OCI-LY3 (cell line): ENCODE results near the gene ZNF25.

Source experiments
- H2AFZ ChIP-seq: fragments of 200-600, 300-600 bp; shearing (Covaris generic); 2 replicates; pipeline ENCODE4 v1.6.0; 2014; ENCODE audit warnings: antibody characterized with exemption, low read depth, low read length
- H3K27ac ChIP-seq: fragments of 200-600, 300-600 bp; sonication (generic); 2 replicates; pipeline ENCODE4 v1.5.1; 2014; ENCODE audit warnings: mild to moderate bottlenecking, low read length, moderate library complexity, mixed read lengths
- H3K27me3 ChIP-seq: fragments of 200-600, 300-600 bp; sonication (generic); 2 replicates; pipeline ENCODE4 v1.6.1; 2014; ENCODE audit warnings: low read depth, low read length, mixed read lengths
- H3K36me3 ChIP-seq: fragments of 200-600, 300-600 bp; sonication (generic); replicated peaks from 2 replicates; pipeline ENCODE3; 2014; ENCODE audit warnings: low read depth, low read length, mixed read lengths
- H3K4me1 ChIP-seq: fragments of 300-600, 200-600 bp; sonication (generic); 2 replicates; pipeline ENCODE4 v1.6.1; 2014; ENCODE audit warnings: low read length, mixed read lengths
- H3K4me2 ChIP-seq: fragments of 200-600, 300-600 bp; sonication (generic); 2 replicates; pipeline ENCODE4 v1.6.1; 2014; ENCODE audit warnings: low read length, mixed read lengths
- H3K4me3 ChIP-seq: fragments of 300-600, 200-600 bp; sonication (generic); 2 replicates; pipeline ENCODE4 v1.5.1; 2014; ENCODE audit warnings: antibody characterized with exemption, mild to moderate bottlenecking, low read length, moderate library complexity
- H3K79me2 ChIP-seq: fragments of 300-600, 200-600 bp; shearing (Covaris generic); 2 replicates; pipeline ENCODE4 v1.6.1; 2014; ENCODE audit warnings: mild to moderate bottlenecking, low read length, mixed read lengths
- H3K9ac ChIP-seq: fragments of 300-600, 200-600 bp; shearing (Covaris generic); 2 replicates; pipeline ENCODE4 v1.6.0; 2014; ENCODE audit warnings: mild to moderate bottlenecking, low read length, moderate library complexity
- H3K9me3 ChIP-seq: fragments of 200-600, 300-600 bp; shearing (Covaris generic); 2 replicates; pipeline ENCODE4 v1.6.1; 2014; ENCODE audit warnings: low read length, mixed read lengths; ENCODE audit not compliant: insufficient read depth
- H4K20me1 ChIP-seq: fragments of 200-600, 300-600 bp; sonication (generic); 2 replicates; pipeline ENCODE4 v1.6.1; 2016; ENCODE audit warnings: low read length, mixed read lengths; ENCODE audit not compliant: insufficient read depth
- EZH2phosphoT487 ChIP-seq: fragments of 200-600 bp; shearing (Covaris generic); IDR thresholded peaks from 2 replicates; pipeline ENCODE4 v1.6.1; 2018; ENCODE audit warnings: antibody characterized with exemption, mixed run types, low read depth
- TF ChIP-seq, protein P1 (sequence below): fragments of 200-600, 300-600 bp; sonication (generic); IDR thresholded peaks from 2 replicates; pipeline ENCODE4 v1.5.1; 2014; ENCODE audit warnings: antibody characterized with exemption, low read length, low read depth

ZNF25 gene

DNA sequence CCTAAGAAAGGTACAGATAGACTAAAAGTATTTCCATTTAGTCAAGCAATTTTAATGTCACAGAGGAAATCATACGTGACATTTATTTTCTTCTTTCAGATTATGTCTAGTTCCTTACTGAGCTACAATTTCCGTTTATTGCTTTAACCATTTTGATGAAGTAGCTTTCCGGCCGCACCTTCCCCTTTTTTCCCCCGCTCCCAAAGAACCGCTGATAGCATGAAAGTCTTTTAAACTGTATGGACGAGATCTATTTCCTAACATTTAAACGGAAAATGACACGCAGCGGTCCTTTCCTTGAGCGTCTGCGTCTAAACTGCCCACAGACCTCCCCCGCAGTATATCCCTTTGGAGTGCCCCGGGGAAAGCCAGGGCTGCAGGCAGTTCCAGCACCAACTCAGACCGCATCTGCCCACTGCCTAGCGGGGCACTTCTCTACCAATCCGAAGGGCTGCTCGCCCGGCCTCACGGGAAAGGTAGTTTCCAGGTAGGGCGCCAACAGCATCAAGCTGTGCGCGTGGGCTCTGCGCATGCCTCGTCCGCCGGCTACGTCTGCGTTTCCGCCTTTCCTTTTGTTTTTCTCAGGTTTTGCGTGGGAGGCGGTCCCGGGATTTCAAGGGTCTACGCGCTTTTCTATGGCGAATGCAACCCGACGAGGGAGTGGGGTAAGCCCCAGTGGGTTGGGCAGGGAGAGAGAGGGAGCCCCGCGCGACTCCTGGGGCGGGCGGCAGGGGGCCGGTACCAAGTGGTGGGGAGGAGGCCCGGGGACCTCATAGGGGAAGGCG, 33.9 kb upstream of the ZNF25 start, which contains the start of gene ZNF33A:
ZNF33A (plus strand) TSS at position 557 of the 785 bp plus-strand sequence. CDS start 1,667 bp downstream, outside the sequence.
- Histone ChIP-seq H4K20me1 (no peaks in the 10 kb centered on the region), H3K4me3 (peak within 1 kb of the TSS; percentile 85), H3K79me2 (peaks cover 27% of the 10 kb centered on the region), H2AFZ (peak within 1 kb of the TSS; percentile 81; the same call in 1 of the 2 replicates), H3K9me3 (no peaks in the 10 kb centered on the region), H3K4me2 (peak within 1 kb of the TSS; percentile 78), H3K27ac (peak within 1 kb of the TSS; percentile 94), H3K36me3 (peaks cover 4% of the 10 kb centered on the region), H3K9ac (peak within 1 kb of the TSS; percentile 86), H3K4me1 (peaks cover 6% of the 10 kb centered on the region), H3K27me3 (no peaks in the 10 kb centered on the region)
- TF ChIP-seq EZH2phosphoT487, result no peak
- TF ChIP-seq, protein P1, sequence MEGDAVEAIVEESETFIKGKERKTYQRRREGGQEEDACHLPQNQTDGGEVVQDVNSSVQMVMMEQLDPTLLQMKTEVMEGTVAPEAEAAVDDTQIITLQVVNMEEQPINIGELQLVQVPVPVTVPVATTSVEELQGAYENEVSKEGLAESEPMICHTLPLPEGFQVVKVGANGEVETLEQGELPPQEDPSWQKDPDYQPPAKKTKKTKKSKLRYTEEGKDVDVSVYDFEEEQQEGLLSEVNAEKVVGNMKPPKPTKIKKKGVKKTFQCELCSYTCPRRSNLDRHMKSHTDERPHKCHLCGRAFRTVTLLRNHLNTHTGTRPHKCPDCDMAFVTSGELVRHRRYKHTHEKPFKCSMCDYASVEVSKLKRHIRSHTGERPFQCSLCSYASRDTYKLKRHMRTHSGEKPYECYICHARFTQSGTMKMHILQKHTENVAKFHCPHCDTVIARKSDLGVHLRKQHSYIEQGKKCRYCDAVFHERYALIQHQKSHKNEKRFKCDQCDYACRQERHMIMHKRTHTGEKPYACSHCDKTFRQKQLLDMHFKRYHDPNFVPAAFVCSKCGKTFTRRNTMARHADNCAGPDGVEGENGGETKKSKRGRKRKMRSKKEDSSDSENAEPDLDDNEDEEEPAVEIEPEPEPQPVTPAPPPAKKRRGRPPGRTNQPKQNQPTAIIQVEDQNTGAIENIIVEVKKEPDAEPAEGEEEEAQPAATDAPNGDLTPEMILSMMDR, result no peak

DNA sequence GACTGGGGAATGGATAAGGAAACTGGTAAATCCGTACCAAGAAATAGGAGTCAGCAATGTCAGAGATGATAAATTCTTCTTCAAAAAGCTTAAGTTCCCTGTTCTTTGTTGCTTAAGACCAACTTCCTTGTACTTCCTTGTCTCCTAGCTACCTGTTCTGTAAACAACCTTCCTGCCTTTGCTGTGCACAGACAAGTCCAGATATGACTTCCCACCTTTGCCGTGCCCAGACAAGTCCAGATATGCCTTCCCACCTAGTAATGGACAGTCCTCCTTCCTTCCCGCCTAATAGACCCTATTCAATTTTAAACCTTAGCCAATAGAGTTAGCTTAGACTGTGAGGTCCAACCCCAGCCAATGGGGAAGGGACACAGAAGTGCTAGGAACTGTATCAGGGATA, 31.5 kb upstream of the ZNF25 start:
- H3K79me2 ChIP-seq, result peaks cover 19% of the 10 kb centered on the region
- H3K36me3 ChIP-seq, result no peaks in the 10 kb centered on the region
- H2AFZ ChIP-seq, result no peak overlapping the region
- H4K20me1 ChIP-seq, result no peaks in the 10 kb centered on the region
- TF ChIP-seq, protein P1, result no peak
- TF ChIP-seq EZH2phosphoT487, result no peak
- no peak overlapping the region for H3K4me2 ChIP-seq
- H3K9me3 ChIP-seq, result no peaks in the 10 kb centered on the region
- no peaks in the 10 kb centered on the region for H3K27me3 ChIP-seq
- no peak overlapping the region for H3K9ac ChIP-seq
- H3K4me3 ChIP-seq, result no peak overlapping the region
- no peak overlapping the region for H3K27ac ChIP-seq
- peaks cover 6% of the 10 kb centered on the region for H3K4me1 ChIP-seq

DNA sequence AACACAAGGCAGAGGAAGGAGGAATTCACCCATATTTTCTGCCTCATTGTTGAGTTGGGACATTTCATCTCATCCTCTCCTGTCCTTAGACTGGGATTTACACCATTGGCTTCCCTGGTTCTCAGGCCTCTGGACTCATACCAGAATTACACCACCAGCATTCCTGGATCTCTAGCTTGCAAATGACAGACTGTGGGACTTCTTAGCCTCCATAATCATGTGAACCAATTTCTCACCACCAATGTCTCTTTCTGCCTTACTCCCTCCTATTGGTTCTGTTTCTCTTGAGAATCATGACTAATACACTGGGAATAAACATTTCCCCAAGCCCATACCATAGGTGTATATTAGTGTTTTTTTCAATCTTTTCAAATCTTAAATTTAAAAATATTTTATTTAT, 31.1 kb upstream of the ZNF25 start:
- Histone ChIP-seq H4K20me1 (no peaks in the 10 kb centered on the region), H3K27ac (no peak overlapping the region), H3K27me3 (no peaks in the 10 kb centered on the region), H3K4me2 (no peak overlapping the region), H3K9me3 (no peaks in the 10 kb centered on the region), H3K4me1 (peaks cover 6% of the 10 kb centered on the region), H3K36me3 (no peaks in the 10 kb centered on the region), H3K4me3 (no peak overlapping the region), H2AFZ (no peak overlapping the region), H3K79me2 (peaks cover 16% of the 10 kb centered on the region), H3K9ac (no peak overlapping the region)
- TF ChIP-seq, protein P1, result no peak
- no peak for TF ChIP-seq EZH2phosphoT487

DNA sequence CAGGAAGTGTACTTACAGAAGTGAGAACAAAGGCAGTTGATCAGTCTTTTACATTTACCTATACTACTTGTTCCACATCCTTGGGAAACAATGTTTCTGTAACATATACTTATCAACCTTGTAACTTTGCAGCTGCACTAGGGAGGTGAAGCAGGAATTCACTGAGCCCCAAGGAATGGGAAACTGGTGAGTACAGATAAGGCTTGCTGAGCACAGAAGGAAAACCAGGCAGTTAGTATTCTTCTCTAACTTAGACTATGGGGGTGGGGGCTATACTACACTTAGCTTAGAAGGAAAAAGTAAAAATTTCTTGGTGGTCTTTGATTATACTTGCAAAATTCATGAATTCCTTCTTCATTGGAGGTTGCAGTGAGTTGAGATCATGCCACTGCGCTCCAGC, 27.1 kb upstream of the ZNF25 start:
- Histone ChIP-seq H4K20me1 (no peaks in the 10 kb centered on the region), H3K79me2 (no peaks in the 10 kb centered on the region), H3K27me3 (no peaks in the 10 kb centered on the region), H2AFZ (no peak overlapping the region), H3K36me3 (no peaks in the 10 kb centered on the region), H3K4me2 (no peak overlapping the region), H3K9me3 (no peaks in the 10 kb centered on the region), H3K9ac (no peak overlapping the region), H3K4me1 (no peaks in the 10 kb centered on the region), H3K27ac (no peak overlapping the region), H3K4me3 (no peak overlapping the region)
- TF ChIP-seq, protein P1, result no peak
- TF ChIP-seq EZH2phosphoT487, result no peak
